Activated naive CD4-positive, alpha-beta T cell treated with anti-CD3 and anti-CD28 coated beads for 36 hours (primary cell): ENCODE measurements around the gene BEGAIN. TPM values are rescaled to one million over a fixed set of nuclear protein-coding genes. Genes with fewer than 3 reads are reported as not detected.

Source experiments
- CTCF ChIA-PET: fragments of 350-600 bp; sonication (Branson Sonifier 250); formaldehyde crosslinking; loops from one replicate; lab custom pipeline; 2021; ENCODE audit warnings: antibody characterized with exemption; lab: Charles Lee
- DNase-seq: peaks from one replicate; pipeline ENCODE4 v3.0.0-alpha.2; 2020
- H3K27ac Mint-ChIP-seq: one replicate; pipeline ENCODE4 v1.8.0; 2021; ENCODE audit warnings: mild to moderate bottlenecking, mixed read lengths
- H3K27me3 Mint-ChIP-seq: one replicate; pipeline ENCODE4 v1.8.0; 2021; ENCODE audit warnings: low read depth, mixed read lengths
- H3K36me3 Mint-ChIP-seq: one replicate; pipeline ENCODE4 v1.8.0; 2021; ENCODE audit warnings: low read depth, mixed read lengths
- H3K4me1 Mint-ChIP-seq: one replicate; pipeline ENCODE4 v1.8.0; 2021; ENCODE audit warnings: low read depth, mixed read lengths
- H3K4me3 Mint-ChIP-seq: one replicate; pipeline ENCODE4 v1.8.0; 2021; ENCODE audit warnings: mild to moderate bottlenecking, moderate library complexity, mixed read lengths
- H3K9me3 Mint-ChIP-seq: one replicate; pipeline ENCODE4 v1.8.0; 2021; ENCODE audit warnings: mixed read lengths
- intact Hi-C: fragments of 100-400 bp; cut with micrococcal nuclease; formaldehyde crosslinking; loops from one replicate; pipeline ENCODE4 v1.15.1; 2023
- total RNA-seq, 2 experiments: library from RNA; stranded (reverse); gene quantifications; one replicate each; pipeline ENCODE4 v1.2.3, GENCODE V29; 2021

Gene BEGAIN
- total RNA-seq, 2 experiments from 2014 or later: 5.0 to 5.6 TPM

DNA sequence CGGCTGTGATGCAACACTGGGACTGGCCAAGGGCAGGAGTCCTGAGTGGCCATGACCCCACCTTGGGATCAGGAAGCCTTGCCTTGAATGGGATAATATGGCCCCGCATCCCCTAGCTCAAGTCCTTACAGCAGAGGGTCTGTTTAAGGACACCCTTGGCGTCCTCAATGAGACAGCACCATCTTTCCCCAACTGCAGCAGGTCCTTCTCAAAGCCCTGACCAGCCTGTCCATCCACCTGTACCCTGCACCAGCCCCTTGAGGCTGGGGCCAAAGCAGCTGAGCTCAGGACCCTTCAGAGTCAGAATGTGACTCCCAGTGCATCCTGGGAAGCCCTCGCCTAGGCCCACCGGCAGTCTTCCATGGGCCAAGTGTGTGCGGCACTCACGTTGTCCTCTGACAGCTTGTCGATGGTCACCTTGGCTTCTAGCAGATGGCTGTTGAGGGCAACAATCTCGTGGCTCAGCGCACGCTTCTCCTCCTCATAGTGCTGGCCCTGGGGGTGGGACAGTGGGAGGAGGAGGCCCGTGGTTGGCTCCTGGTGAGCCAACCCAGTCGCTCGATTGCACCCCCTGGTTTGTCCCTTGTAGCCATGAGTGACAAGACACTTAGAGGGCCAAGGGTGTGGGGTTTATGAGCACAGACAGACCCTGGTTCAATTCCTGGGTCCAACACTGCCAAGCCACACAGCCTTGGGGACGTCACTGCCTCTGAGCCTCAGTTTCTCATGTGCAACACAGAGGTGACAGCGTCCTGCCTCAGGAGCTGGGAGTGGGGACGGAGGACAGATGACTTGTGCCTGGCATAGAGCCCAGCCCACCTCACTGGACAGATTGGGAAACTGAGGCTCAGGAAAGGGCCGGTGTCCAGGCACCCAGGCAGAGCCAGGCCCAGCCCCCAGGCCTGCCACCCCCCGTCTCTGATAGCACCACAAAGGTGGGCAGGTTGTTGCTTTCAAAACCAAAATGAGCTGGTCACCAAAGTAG, 43.5 kb downstream of the BEGAIN start:
- intact Hi-C loops: no loop called here

DNA sequence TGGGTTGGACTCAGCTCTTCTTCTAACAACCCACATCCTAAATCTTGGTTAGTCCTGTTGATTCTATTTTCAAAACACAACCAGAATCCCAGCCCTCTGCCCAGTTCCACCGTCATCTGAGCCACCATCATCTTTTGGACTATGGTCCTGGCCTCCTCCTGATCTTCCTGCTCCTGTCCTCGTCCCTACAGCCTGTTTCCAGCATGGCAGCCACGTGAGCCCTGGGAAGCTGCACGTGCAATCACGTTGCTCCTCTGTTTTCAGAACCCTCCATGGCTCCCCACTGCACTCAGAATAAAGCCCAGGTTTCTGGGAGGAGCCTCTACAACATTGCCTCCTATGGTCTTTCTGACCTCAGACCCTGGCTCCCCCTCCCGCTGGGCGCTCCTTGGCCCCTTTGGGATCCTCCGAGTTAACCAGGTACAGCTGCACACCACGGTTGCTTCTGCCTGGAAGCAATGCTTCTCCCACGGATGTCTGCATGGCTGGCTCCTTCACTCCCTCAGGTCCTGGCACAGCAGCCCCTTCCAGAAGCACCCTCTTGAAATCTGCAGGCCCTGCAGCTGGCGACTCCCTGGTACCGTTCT, 44.5 kb downstream of the BEGAIN start:
- H3K4me3 Mint-ChIP-seq: no peak overlapping the region
- no peak overlapping the region for H3K27ac Mint-ChIP-seq
- H3K36me3 Mint-ChIP-seq: no peaks in the 10 kb centered on the region
- H3K4me1 Mint-ChIP-seq: peaks cover 16% of the 10 kb centered on the region
- DNase-seq: no peak
- CTCF ChIA-PET: no interaction called here
- no peaks in the 10 kb centered on the region for H3K27me3 Mint-ChIP-seq
- intact Hi-C loops: no loop called here
- H3K9me3 Mint-ChIP-seq: no peaks in the 10 kb centered on the region

More for the DNA sequence above, 43.5 kb downstream of the BEGAIN start:
- H3K27me3 Mint-ChIP-seq: no peaks in the 10 kb centered on the region
- H3K4me3 Mint-ChIP-seq: no peak overlapping the region
- no peak overlapping the region for H3K27ac Mint-ChIP-seq
- H3K9me3 Mint-ChIP-seq: no peaks in the 10 kb centered on the region
- no peaks in the 10 kb centered on the region for H3K36me3 Mint-ChIP-seq
- H3K4me1 Mint-ChIP-seq: peaks cover 24% of the 10 kb centered on the region
- CTCF ChIA-PET: interaction anchor here (1.0 to 2.0 kb wide), 2 partner anchors 102 to 161 kb away, joined by 3 to 9 read pairs; no protein-coding TSS in a partner anchor
- no peak for DNase-seq

DNA sequence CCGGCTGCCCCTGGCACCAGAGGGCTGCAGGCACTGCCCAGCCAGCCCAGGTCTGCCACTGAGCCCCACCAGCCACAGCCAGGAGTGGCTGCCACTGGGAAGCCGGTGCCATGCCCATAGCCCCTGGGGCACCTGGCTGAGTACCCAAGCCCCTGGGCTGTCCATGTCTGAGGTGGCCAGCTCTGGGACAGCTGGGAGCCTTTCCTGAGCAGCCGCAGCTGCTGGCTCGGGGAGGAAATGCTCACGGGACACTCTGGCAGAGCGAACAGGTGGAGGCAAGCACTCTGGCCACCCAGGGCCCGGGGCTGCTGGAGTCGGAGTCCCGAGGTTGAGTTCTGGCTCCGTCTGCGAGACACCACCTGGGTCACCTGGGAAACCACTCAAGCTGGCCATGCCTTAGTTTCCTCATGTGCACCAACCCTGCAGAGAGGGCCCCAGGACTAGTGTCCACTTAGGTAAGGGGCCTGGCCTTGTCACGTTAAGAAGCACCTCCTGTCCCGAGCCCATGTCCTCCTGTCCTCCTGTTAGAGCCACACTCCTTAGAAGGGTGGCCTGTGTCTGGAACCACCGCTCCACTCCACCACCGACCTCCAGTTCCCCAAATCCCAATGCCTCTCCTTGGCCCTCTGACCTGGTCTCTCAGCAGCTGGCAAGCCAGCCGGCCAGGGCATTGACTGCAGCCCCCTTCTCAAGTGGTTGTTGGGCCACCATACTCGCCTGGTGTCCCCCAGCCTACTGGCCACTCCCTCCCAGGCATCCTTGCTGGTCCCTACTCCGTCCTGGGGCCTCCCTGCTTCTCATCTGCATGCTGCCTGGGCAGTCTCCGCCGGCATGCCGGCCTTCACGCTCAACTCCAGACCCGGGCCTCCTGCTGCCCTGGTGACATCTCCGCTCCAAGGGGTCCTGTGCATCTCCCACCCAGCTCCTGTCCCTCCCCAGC, 45.3 kb downstream of the BEGAIN start:
- Mint-ChIP-seq H3K4me3 (no peak overlapping the region), H3K9me3 (no peaks in the 10 kb centered on the region), H3K4me1 (peaks cover 8% of the 10 kb centered on the region), H3K27ac (no peak overlapping the region), H3K36me3 (no peaks in the 10 kb centered on the region), H3K27me3 (no peaks in the 10 kb centered on the region)
- CTCF ChIA-PET: no interaction called here
- no peak for DNase-seq
- intact Hi-C loops: no loop called here

DNA sequence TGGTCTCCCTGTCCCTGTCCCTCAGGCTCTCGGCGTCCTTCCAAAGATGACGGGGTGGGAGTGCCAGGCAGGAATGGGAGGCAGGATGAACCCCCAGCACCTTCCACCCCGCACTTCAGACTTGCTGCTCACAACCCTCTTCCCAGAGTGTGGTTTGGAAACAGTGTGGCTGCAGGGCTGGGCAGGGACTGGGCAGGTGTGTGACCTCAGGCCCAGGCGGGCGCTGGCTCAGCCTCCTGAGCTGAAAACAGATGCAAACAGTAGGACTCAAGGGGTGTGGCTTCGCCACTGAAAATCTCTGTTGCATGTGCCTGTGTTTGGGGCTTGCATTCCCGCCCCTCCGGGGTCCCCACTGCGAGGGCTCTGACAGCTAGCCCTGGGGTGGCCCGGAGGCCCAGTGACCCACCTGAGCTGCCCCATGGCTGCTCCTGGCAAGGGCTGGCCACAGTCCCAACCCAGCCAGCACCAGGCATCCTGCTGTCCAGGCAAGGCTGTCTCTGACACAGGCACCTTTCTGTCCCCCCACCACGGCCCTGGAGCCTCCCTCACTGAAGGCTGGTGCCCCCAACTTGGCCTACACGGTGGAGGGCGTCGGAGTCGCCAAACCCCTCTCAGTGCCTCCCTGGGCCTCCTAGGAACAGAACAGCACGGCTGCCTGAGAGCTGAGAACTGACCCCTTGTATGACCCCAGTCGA, 46.1 kb downstream of the BEGAIN start:
- no peaks in the 10 kb centered on the region for H3K36me3 Mint-ChIP-seq
- H3K27ac Mint-ChIP-seq: no peak overlapping the region
- H3K27me3 Mint-ChIP-seq: no peaks in the 10 kb centered on the region
- no peak for DNase-seq
- no peaks in the 10 kb centered on the region for H3K9me3 Mint-ChIP-seq
- intact Hi-C loops: no loop called here
- peaks cover 5% of the 10 kb centered on the region for H3K4me1 Mint-ChIP-seq
- no peak overlapping the region for H3K4me3 Mint-ChIP-seq
- CTCF ChIA-PET: interaction anchor here (0.8 to 1.1 kb wide), 2 partner anchors 8 to 156 kb away, joined by 3 to 4 read pairs; no protein-coding TSS in a partner anchor

DNA sequence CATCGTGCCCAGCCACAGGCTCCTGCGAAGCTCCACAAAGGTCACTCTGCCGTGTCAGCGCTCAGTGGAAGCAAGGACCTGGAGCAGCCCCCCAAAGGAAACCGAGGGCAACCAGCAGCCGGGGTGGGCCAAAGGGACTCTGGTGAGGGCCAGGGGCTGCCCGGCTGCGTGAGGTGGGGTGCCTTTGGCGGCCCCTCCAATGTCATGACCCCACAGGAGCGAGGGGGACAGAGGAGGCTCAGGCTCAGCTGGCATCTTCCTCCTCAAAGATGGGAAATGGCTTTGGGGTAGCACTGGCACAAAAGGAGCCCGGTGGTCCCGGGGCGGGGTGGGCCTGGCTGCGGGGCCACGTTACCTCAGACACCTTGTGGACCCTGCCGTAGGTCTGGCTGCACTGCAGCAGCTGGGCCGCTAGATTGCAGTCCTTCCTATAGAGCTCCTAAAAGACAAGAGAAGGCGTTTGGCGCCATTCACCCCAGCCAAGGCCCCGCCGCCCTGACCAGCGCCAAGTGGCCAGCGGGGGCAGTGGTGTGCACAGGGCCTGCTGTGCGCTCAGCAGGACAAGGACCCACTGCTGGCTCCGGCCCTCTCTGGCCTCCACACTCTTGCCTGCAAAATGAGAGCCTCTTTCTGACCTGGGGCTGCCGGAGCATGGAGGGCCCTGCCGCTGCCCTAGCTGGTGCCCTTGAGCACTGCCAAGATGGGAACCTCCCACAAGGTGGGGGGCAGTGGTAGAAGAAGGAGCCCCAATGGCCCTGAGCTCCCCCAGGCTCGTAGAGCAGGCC, 46.9 kb downstream of the BEGAIN start:
- no peak overlapping the region for H3K27ac Mint-ChIP-seq
- no peaks in the 10 kb centered on the region for H3K36me3 Mint-ChIP-seq
- CTCF ChIA-PET: interaction anchor here (0.8 to 1.1 kb wide), 2 partner anchors 8 to 155 kb away, joined by 3 to 4 read pairs; no protein-coding TSS in a partner anchor
- intact Hi-C loops: no loop called here
- no peaks in the 10 kb centered on the region for H3K4me1 Mint-ChIP-seq
- no peaks in the 10 kb centered on the region for H3K27me3 Mint-ChIP-seq
- no peaks in the 10 kb centered on the region for H3K9me3 Mint-ChIP-seq
- no peak for DNase-seq
- H3K4me3 Mint-ChIP-seq: no peak overlapping the region

DNA sequence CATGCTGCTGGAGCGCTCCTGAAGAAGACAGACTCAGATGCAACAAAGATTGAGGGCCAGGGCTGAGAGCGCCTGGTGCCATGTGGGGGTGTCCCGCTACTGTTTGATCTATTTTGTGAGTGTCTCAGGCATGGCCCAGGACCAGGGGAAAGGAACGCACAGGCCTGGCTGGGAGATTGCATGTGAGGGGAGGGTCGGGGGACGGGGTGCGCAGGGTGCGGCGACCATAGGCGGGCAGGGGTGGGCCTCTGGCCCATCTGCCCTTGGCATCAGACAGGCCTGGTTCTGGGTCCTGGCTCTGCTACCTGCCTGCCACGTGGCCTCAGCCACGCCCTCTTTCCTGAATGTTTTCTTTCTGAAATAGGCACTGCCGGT, 47.5 kb downstream of the BEGAIN start:
- Mint-ChIP-seq H3K36me3 (no peaks in the 10 kb centered on the region), H3K4me3 (no peak overlapping the region), H3K4me1 (no peaks in the 10 kb centered on the region), H3K27ac (no peak overlapping the region), H3K9me3 (no peaks in the 10 kb centered on the region), H3K27me3 (no peaks in the 10 kb centered on the region)
- CTCF ChIA-PET: no interaction called here
- intact Hi-C loops: no loop called here
- DNase-seq: no peak

DNA sequence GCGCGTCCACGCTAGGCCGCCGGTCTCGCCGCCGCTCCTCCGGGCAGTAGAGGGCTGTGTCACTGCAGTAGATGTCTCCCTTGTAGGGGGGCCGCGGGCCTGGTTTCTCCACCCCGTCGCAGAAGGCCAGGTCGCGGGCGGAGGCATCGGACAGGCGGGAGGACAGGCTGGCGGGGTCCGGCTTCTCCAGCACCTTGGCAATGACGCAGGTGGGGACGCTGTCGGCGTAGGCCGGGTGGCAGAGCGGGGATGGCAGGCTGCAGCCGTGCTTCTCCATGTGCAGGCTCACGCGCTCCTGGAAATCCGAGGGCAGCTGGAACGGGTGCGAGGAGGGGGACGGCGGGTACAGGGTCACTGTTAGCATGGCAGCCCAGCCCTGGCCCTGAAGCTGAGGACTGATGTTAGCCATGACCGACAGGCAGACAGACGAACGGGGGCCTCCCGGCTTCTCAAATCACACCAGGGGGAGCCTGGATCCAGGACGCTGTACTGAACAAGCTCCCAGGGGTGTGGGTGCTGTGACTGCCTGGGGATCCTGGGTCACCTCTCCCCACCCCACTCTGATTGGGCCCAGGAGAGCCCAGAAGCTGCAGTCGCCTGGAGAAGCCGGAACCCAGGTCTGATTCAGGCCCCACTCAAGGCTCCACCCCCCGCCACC, 48.1 kb downstream of the BEGAIN start:
- no peak for DNase-seq

DNA sequence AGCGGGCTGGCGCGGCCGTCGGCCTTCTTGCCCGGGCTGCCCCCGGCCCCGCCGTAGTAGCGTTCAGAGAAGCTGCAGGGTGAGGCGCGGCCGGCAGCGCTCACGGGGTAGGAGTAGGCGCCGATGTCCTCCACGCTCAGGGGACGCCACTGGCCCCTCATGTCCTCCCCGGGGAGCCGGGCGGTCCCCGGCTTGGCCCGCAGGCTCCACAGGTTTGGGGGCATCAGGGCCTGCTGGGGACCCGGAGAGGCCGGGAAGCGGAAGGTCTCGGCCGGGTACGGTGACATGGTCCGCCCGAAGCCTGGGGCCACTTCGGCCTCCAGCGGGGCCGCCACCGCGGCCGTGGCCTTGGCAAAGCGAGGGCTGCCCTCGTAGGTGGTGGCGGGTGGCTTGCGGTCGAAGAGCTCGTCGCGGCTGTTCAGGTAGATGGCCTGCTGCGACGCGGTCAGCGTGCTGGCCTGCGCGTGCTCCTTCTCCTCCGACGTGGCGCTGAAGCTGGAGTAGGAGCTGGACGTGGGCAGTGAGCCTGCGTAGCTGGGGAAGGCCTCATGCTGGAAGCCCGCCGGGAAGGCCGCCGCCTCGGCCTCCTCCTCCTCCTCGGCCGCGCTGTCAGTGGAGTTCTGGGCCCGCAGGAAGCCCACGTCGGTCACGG, 48.7 kb downstream of the BEGAIN start:
- Mint-ChIP-seq H3K4me3 (no peak overlapping the region), H3K4me1 (peaks cover 4% of the 10 kb centered on the region), H3K27ac (no peak overlapping the region), H3K27me3 (no peaks in the 10 kb centered on the region), H3K36me3 (no peaks in the 10 kb centered on the region), H3K9me3 (no peaks in the 10 kb centered on the region)
- DNase-seq: no peak
- CTCF ChIA-PET: no interaction called here
- intact Hi-C loops: no loop called here

More for the DNA sequence above, 48.1 kb downstream of the BEGAIN start:
- Mint-ChIP-seq H3K27me3 (no peaks in the 10 kb centered on the region), H3K27ac (no peak overlapping the region), H3K36me3 (no peaks in the 10 kb centered on the region), H3K4me3 (no peak overlapping the region), H3K9me3 (no peaks in the 10 kb centered on the region), H3K4me1 (peaks cover 2% of the 10 kb centered on the region)
- intact Hi-C loops: no loop called here
- CTCF ChIA-PET: no interaction called here

DNA sequence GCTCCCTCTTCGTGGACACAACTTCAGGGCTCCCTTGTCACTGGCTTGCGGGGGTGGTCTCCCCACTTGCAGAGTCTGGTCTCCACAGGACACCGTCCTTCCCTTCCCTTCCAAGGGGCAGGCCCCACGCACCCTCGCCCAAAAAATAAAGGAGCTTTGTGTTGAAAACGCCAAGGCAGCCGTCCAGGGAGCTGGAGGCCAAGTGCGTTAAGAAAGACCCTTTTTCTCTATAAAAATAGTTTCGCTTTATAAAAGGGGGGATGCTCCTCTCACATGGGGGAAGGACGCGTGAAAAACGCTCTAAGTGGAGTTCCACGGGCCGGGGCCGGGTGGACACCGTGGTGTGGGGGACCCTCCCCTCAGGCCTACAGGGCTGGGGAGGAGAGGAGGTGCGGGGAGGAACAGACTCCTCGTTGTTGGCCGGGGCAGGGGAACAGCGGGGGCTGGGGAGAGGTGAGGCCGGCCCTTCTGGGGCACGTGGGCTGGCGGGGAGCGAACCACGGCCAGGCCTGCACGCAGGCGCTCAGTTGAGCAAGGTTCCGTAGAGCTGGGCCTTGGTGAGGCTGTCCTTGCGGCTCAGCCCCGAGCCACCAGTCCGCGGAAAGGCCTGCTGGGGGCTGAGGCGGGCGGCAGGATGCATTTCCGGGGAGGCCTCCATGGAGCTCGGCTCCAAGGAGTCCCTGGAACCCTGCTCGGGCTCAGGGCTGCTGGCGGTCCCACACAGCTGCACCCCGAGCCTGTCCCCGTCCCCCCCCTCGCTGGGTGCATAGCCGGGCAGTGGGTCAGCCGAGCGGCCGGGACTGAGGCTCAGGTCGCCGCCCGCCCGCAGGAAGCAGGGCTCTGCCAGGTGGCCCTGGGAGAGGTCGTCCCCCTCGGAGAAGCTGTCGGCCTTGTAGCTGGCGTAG, 49.5 kb downstream of the BEGAIN start:
- Mint-ChIP-seq H3K36me3 (no peaks in the 10 kb centered on the region), H3K4me3 (no peak overlapping the region), H3K9me3 (no peaks in the 10 kb centered on the region), H3K27ac (no peak overlapping the region), H3K27me3 (no peaks in the 10 kb centered on the region), H3K4me1 (peaks cover 4% of the 10 kb centered on the region)
- intact Hi-C loops: no loop called here
- peak; percentile 0 for DNase-seq
- CTCF ChIA-PET: no interaction called here
